Adrenal gland (tissue), 12 donors: Measurements from ENCODE around the gene ID2. TPM values are rescaled to one million over a fixed set of nuclear protein-coding genes. Genes with fewer than 3 reads are reported as not detected.

Experiments
- DNase-seq, 7 donors: peaks; one replicate each; pipeline ENCODE4 v3.0.0-alpha.2; 2019 to 2020
- H3K27ac ChIP-seq, 5 donors: fragments of 200-600 bp; sonication (generic) in 4 of 5; 1 replicate in 3 of 5; 2 replicates in 2 of 5; pipeline versions ENCODE4 v1.5.1 to v1.8.0; 2016 to 2020; ENCODE audit warnings: mild to moderate bottlenecking in 1 of 5
- H3K27me3 ChIP-seq: fragments of 200-600 bp; 2 replicates; pipeline ENCODE4 v1.8.0; 2021
- H3K36me3 ChIP-seq, 2 donors: fragments of 200-600 bp; replicated peaks in 1 of 2; 1 replicate in 1 of 2; 2 replicates in 1 of 2; pipeline versions ENCODE4 v1.5.1 to v1.8.0; 2018 to 2022
- H3K4me1 ChIP-seq, 2 donors: fragments of 200-600 bp; replicated peaks in 1 of 2; 1 replicate in 1 of 2; 2 replicates in 1 of 2; pipeline versions ENCODE4 v1.5.1 to v1.8.0; 2018 to 2021
- H3K4me3 ChIP-seq, 4 donors: fragments of 200-600 bp; sonication (generic) in 3 of 4; one replicate each; pipeline ENCODE4 v1.5.1; 2016 to 2018
- H3K9me3 ChIP-seq, 3 donors: fragments of 200-600 bp; sonication (generic) in 1 of 3; replicated peaks in 1 of 3; 1 replicate in 2 of 3; 2 replicates in 1 of 3; pipeline versions ENCODE4 v1.5.1 to v1.8.0; 2016 to 2021
- POLR2A ChIP-seq, 2 donors: fragments of 450-650 bp; IDR thresholded peaks; one replicate each; pipeline ENCODE4 v1.6.1; 2017; ENCODE audit warnings: antibody characterized with exemption in 2 of 2, mild to moderate bottlenecking in 2 of 2, moderate library complexity in 1 of 2
- WGBS, 4 donors: extraction: QIAGEN DNeasy Blood & Tissue Kit in 2 of 4; methylation state at CpG; one replicate each; pipeline versions ENCODE4 v1.1.5 to v1.1.7; 2013 to 2017; 5-methylcytosine and 5-hydroxymethylcytosine counted together
- intact Hi-C, 2 donors: fragments of 100-400 bp; cut with DNase I; formaldehyde crosslinking; loops; one replicate each; pipeline versions ENCODE4 v1.14.1 to v1.15.0; 2022 to 2023
- polyA plus RNA-seq, 3 donors: library from polyadenylated mRNA; stranded (reverse); fragments of 200-250 nt in 2 of 3; fragments of 350-450 nt in 1 of 3; fragmentation: Illumina TruSeq in 1 of 3; extraction: RNeasy Lipid Tissue Mini Kit (QIAGEN cat#74804) in 1 of 3; gene quantifications; one replicate each; pipeline ENCODE4 v1.2.3, GENCODE V29; 2013 to 2014
- total RNA-seq, 9 donors: library from RNA; depleted of rRNA in 4 of 9; stranded (reverse); fragments of >200 nt in 4 of 9; fragments of 120-200 nt in 1 of 9; fragmentation: NEBNext Ultra II Directional in 1 of 9; extraction: Animal tissue kit (Norgen Biotek cat#: 25700) in 1 of 9; gene quantifications; one replicate each; pipeline versions ENCODE4 v1.1.0 to v1.2.4, GENCODE V29; 2013 to 2023
- TF ChIP-seq, protein P1 (sequence below), 6 experiments: fragments of 450-650 bp in 4 of 6; fragments of 200-600 bp in 2 of 6; sonication (generic) in 1 of 6; IDR thresholded peaks; 1 replicate in 5 of 6; 2 replicates in 1 of 6; pipeline versions ENCODE4 v1.5.1 to v1.8.0; 2016 to 2021; ENCODE audit warnings: antibody characterized with exemption in 6 of 6, mild to moderate bottlenecking in 2 of 6, moderate library complexity in 1 of 6
- donor health status: healthy with polysubstance abuse.
- donor health status: Bipolar disorder and iron deficiency.
- donor health status: DM: yes; HTN: yes; CAD: no.
- donor health status: DM: no; HTN: no; CAD: no.
- donor health status: DM: no; HTN: no; CAD: no.
- donor health status: DM: yes; HTN: yes; CAD: no.

The ID2 gene
- total and polyA plus RNA-seq, 12 donors: 80.7 to 468 (median 132) TPM

DNA sequence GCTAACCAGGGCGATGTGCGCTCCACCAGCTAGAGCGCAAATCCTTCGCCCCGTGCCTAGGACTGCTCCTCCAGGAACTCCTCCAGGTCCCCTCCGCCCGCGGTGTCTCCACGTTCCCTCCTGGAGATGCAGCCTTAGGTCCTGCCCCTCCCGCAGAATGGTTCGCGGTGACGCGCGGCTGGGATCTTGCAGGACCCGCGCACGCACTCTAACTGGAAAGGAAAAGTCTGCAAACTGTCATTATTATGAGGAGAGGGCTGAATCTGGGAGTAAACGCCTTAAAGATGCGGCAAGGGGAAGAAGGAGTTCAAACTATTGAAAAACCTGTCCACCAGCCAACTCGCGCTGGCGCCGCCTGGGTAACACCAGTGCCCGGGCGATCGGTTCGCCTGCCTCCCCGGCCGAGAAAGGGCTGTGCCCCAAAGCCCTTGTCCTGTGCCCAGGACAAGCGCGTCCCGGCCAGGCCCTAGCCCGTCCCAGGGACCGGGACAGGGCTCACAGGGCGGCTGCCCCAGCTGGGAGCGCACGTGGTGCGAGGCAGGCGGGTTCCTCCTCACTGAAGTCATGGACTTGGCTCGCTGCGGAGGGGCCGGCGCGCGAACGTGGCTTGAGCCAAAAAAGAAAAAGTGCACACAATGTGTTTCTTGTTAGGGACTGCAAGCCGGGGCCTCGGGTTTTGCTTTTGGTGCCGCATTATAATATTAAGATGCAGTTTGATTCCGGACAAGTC is 5.5 kb upstream of the ID2 start:
- peaks cover 23 to 28% of the 10 kb centered on the region in 2 donors for H3K4me1 ChIP-seq
- TF ChIP-seq POLR2A (IDR thresholded peaks at IDR 0.05): no peak
- TF ChIP-seq, protein P1, sequence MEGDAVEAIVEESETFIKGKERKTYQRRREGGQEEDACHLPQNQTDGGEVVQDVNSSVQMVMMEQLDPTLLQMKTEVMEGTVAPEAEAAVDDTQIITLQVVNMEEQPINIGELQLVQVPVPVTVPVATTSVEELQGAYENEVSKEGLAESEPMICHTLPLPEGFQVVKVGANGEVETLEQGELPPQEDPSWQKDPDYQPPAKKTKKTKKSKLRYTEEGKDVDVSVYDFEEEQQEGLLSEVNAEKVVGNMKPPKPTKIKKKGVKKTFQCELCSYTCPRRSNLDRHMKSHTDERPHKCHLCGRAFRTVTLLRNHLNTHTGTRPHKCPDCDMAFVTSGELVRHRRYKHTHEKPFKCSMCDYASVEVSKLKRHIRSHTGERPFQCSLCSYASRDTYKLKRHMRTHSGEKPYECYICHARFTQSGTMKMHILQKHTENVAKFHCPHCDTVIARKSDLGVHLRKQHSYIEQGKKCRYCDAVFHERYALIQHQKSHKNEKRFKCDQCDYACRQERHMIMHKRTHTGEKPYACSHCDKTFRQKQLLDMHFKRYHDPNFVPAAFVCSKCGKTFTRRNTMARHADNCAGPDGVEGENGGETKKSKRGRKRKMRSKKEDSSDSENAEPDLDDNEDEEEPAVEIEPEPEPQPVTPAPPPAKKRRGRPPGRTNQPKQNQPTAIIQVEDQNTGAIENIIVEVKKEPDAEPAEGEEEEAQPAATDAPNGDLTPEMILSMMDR (IDR thresholded peaks at IDR 0.05): no peak
- intact Hi-C loops: loop anchor here in 1 of 2 donors (10.0 kb wide), 1 partner anchor 152 kb away; no protein-coding TSS in a partner anchor
- DNase-seq: peak; percentile 55 to 84 (median 68)
- WGBS, 4 donors: 41 to 54% (median 52%) methylated on average over 44 to 51 of the region's 51 CpGs
- no peaks in the 10 kb centered on the region for H3K36me3 ChIP-seq
- peak overlapping the region in 1 of 4 donors; percentile 70 for H3K4me3 ChIP-seq
- H3K9me3 ChIP-seq: no peaks in the 10 kb centered on the region
- H3K27ac ChIP-seq: peak overlapping the region in 4 of 5 donors; percentile 30 to 97 (median 72)
- no peaks in the 10 kb centered on the region for H3K27me3 ChIP-seq

DNA sequence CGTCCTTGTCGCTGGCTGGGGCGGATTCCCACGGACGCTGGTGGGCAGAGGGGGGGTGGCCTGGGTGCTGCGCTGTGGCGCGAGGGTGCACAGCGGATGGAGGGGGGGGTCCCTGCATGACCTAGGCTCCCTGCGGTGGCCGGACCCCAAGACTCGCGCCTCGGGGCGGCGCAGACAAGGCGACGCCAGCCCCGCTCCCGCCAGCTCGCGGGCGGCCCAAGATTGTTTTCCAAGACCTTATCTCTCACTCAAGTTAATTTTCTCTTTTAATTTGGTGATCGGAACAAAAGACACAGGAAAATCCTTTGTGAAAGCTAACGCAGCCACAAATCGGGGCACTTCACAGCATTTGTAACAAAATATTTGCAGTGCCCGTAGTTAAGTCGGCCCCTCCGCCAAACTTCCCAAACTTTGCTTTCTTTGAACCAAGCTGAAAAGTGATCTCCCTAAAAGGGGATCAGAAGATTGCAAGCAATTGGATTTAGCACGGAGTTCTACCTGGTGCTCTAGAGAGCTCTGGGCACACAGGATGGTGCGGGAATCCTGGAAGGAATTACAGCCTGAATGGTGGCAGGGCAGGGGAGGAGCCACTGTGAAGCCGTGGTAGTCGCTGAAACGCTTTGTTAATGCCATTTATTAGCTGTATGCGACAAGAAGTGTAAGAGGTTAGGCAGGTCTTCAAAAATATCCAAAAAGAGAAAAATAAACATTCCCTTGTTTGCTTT is 4.8 kb upstream of the ID2 start:
- H3K9me3 ChIP-seq: no peaks in the 10 kb centered on the region
- peak overlapping the region in 3 of 5 donors; percentile 30 to 97 (median 97) for H3K27ac ChIP-seq
- intact Hi-C loops: loop anchor here in 1 of 2 donors (10.0 kb wide), 1 partner anchor 152 kb away; no protein-coding TSS in a partner anchor
- TF ChIP-seq, protein P1 (IDR thresholded peaks at IDR 0.05): no peak
- no peak for TF ChIP-seq POLR2A (IDR thresholded peaks at IDR 0.05)
- no peaks in the 10 kb centered on the region for H3K36me3 ChIP-seq
- no peak for DNase-seq
- 30 to 61% (median 39%) methylated on average over 34 to 35 of the region's 35 CpGs for WGBS, 4 donors
- peak overlapping the region in 1 of 4 donors; percentile 70 for H3K4me3 ChIP-seq
- H3K27me3 ChIP-seq: no peaks in the 10 kb centered on the region
- peaks cover 23 to 28% of the 10 kb centered on the region in 2 donors for H3K4me1 ChIP-seq

DNA sequence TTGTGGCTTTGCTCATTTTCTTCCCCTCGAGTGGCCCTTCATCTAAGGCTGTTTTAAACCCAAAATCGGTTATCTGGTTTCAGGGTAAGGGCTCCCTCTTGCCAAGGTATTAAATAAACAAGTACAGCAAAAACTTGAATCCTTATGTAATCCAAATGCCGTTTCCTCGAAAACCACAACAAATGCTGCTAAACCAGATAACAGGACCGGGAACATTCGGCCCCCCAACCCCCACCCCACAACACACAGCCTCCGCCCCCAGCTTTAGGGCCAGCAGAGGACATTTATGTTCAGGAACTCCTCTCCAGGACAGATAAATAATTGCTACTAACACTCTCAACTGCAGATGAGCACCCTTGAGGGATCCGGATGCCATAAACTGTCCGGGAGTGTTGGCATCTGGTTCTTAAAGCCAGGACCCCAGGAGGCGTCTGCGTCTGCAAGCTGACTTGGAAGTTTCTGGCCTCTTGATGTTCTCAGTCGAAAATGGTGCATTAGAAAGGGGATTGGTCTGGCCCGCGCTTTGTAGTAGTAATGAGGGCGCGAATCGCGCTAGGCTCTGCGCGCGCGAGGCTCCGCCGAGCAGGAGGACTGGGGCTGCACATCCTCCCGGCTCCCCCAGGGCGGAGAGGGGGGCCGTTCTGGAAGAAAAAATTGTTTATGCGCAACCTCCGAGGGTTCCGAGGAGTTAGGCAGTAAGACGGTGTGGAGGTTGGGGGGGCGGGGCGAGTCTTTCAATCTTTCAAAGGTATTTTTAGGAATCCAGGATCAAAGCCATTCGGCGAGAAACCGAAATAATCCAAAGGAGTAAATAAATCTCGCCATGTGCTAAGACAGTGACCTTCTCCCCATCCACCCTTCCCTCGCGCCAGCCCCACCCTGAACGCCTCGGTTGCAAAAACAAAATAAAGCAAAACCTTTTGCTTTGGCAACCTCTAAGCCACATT is 3.9 kb upstream of the ID2 start:
- intact Hi-C loops: loop anchor here in 1 of 2 donors (10.0 kb wide), 1 partner anchor 153 kb away; no protein-coding TSS in a partner anchor
- peaks cover 23 to 28% of the 10 kb centered on the region in 2 donors for H3K4me1 ChIP-seq
- TF ChIP-seq POLR2A (IDR thresholded peaks at IDR 0.05): peak; percentile 12 to 45
- TF ChIP-seq, protein P1 (IDR thresholded peaks at IDR 0.05): peak in 2 of 6 experiments; percentile 14
- H3K27me3 ChIP-seq: no peaks in the 10 kb centered on the region
- DNase-seq: peak; percentile 49 to 81 (median 61)
- H3K9me3 ChIP-seq: no peaks in the 10 kb centered on the region
- WGBS, 4 donors: 7 to 19% (median 8%) methylated on average over 35 to 41 of the region's 41 CpGs
- peak overlapping the region in 2 of 4 donors; percentile 39 to 70 for H3K4me3 ChIP-seq
- H3K27ac ChIP-seq: peak overlapping the region; percentile 24 to 97 (median 97)
- no peaks in the 10 kb centered on the region for H3K36me3 ChIP-seq
